ENCODE results near the gene ZNF618.

Gene ZNF618

DNA sequence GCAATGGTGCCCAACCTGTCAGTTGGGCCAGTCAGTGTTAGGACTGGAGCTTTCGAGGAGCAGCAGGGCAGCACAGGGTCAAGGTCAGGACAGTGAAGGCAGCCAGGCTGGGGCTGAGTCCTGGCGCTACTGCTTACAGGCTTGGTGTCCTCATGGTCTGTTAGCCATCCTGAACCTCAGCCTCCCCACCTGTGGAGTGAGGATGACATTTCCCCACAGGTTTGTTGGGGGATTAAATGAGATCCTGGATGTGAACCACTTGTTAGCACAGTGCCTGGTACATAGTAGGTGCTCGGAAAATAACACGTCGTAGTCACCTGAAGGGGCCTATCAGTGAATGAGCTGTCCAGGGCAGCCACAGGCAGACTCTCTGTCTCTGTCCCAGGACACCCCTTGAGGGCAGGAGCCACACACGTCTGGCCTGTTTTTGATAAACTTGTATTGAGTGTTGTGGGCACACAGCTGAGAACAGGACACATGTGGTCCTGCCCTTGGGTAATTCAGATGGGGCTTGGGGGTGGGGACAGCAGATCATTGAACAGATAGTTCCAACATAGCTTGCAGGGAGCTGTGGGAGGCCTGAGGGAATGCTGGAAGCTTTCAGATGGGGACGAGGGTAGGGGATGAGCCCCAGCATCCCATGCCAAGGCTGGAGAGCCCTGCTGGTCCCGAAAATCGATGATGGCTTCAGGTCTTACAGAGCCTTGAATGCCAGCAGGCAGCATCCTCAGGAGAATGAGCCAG, 132.7 kb downstream of the ZNF618 start:
- H3K4me1 ChIP-seq, result peaks cover 0 to 14% (median 10%) of the 10 kb centered on the region in 4 donors
- TF ChIP-seq, protein P1, sequence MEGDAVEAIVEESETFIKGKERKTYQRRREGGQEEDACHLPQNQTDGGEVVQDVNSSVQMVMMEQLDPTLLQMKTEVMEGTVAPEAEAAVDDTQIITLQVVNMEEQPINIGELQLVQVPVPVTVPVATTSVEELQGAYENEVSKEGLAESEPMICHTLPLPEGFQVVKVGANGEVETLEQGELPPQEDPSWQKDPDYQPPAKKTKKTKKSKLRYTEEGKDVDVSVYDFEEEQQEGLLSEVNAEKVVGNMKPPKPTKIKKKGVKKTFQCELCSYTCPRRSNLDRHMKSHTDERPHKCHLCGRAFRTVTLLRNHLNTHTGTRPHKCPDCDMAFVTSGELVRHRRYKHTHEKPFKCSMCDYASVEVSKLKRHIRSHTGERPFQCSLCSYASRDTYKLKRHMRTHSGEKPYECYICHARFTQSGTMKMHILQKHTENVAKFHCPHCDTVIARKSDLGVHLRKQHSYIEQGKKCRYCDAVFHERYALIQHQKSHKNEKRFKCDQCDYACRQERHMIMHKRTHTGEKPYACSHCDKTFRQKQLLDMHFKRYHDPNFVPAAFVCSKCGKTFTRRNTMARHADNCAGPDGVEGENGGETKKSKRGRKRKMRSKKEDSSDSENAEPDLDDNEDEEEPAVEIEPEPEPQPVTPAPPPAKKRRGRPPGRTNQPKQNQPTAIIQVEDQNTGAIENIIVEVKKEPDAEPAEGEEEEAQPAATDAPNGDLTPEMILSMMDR (IDR thresholded peaks at IDR 0.05), result no peak
- no peaks in the 10 kb centered on the region for H3K9me3 ChIP-seq
- no peak overlapping the region for H3K27ac ChIP-seq
- intact Hi-C loops (cut with DNase I; ENCODE audit: low total_unique reads), result no loop called here
- H3K36me3 ChIP-seq, result peaks cover 7 to 71% (median 30%) of the 10 kb centered on the region in 3 donors
- H3K4me3 ChIP-seq, result no peak overlapping the region
- no peaks in the 10 kb centered on the region for H3K27me3 ChIP-seq
- peak; percentile 12 to 41 for DNase-seq

DNA sequence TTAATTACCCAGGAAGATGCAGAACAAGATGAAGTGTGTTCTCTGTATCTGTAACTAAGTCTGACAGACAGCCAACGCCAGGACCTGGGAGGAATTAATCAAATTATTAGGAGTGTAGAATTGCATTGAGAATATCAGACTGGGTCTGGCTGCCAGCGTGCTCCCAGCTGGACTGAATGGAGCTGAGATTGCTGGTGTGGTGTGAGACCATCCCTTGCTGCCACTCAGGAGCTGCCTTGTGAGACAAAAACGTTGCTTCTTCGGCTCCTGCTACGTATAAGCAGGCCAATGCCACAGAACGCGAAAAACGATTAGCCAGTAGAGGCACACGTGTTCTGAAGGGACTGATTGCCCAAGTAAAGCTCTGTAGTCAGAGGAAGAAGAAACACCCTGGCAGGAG, 135.2 kb downstream of the ZNF618 start:
- H3K27me3 ChIP-seq, result no peaks in the 10 kb centered on the region
- TF ChIP-seq, protein P1 (IDR thresholded peaks at IDR 0.05), result no peak
- no peak overlapping the region for H3K27ac ChIP-seq
- H3K36me3 ChIP-seq, result peaks cover 9 to 60% (median 39%) of the 10 kb centered on the region in 3 donors
- H3K9me3 ChIP-seq, result no peaks in the 10 kb centered on the region
- DNase-seq, result peak; percentile 4 to 6
- intact Hi-C loops (cut with DNase I; ENCODE audit: low total_unique reads), result no loop called here
- no peaks in the 10 kb centered on the region for H3K4me1 ChIP-seq
- H3K4me3 ChIP-seq, result no peak overlapping the region

DNA sequence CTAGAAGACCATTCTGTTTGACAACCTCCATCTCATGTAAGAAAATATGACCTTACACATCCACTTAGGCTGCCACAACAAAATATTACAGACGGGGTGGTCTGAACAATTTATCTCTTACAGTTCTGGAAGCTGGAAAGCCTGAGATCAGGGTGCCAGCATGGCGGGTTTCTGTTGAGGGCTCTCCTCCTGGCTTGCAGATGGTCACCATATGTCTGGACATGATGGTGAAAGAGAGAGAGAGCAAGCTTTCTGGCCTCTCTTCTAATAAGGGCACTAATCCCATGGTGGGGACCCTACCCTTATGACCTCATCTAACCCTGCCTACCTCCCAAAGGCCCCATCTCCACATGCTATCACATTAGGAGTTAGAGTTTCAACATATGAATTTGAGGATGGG, 136.0 kb downstream of the ZNF618 start:
- no peak overlapping the region for H3K4me3 ChIP-seq
- TF ChIP-seq, protein P1 (IDR thresholded peaks at IDR 0.05), result no peak
- no peaks in the 10 kb centered on the region for H3K4me1 ChIP-seq
- DNase-seq, result no peak
- no peaks in the 10 kb centered on the region for H3K9me3 ChIP-seq
- no peaks in the 10 kb centered on the region for H3K27me3 ChIP-seq
- no peak overlapping the region for H3K27ac ChIP-seq
- intact Hi-C loops (cut with DNase I; ENCODE audit: low total_unique reads), result no loop called here
- peaks cover 13 to 60% (median 47%) of the 10 kb centered on the region in 3 donors for H3K36me3 ChIP-seq

DNA sequence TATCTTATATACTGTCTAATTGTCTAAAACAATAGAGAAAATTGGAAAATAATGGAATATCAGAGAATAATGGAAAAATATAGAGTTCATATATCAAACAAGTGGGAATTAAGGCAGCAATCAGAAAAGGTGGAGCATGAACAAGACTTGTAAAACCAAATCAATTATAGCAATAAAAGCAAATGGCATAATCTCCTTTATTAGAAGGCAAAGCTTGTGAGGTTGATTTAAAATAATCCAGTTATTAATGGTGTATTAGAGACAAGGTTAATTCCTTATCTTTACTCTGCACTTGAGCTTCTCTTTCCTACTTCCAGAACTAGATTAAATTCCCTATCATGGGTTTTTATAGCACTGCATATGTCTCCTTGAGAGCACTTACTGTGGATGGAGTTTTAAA, 137.9 kb downstream of the ZNF618 start:
- TF ChIP-seq, protein P1 (IDR thresholded peaks at IDR 0.05), result no peak
- no peak overlapping the region for H3K4me3 ChIP-seq
- H3K36me3 ChIP-seq, result peaks cover 13 to 60% (median 52%) of the 10 kb centered on the region in 3 donors
- no peaks in the 10 kb centered on the region for H3K27me3 ChIP-seq
- intact Hi-C loops (cut with DNase I; ENCODE audit: low total_unique reads), result no loop called here
- H3K27ac ChIP-seq, result no peak overlapping the region
- no peaks in the 10 kb centered on the region for H3K4me1 ChIP-seq
- no peak for DNase-seq
- H3K9me3 ChIP-seq, result no peaks in the 10 kb centered on the region

DNA sequence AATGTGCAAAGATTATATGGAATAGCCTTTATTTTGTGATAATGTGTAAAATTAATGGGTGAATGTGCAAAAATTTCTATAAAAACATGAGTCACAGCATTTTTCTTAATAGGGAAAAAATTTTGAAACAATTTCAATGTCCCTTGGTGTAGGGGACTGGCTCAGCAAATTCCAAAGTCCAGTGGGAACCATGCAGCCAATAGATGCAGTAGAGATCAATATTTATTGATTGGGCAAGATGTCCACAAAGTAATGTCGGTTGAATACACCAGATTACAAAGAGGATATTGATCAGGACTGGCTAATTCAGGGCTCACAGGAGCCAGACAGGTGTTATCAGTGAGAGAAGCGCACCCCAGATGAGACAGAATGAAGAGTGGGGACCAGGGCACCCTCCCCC, 139.5 kb downstream of the ZNF618 start:
- H3K36me3 ChIP-seq, result peaks cover 21 to 61% (median 57%) of the 10 kb centered on the region in 3 donors
- intact Hi-C loops (cut with DNase I; ENCODE audit: low total_unique reads), result no loop called here
- no peak overlapping the region for H3K27ac ChIP-seq
- H3K9me3 ChIP-seq, result peaks cover 0 to 4% (median 0%) of the 10 kb centered on the region in 3 donors
- no peaks in the 10 kb centered on the region for H3K27me3 ChIP-seq
- TF ChIP-seq, protein P1 (IDR thresholded peaks at IDR 0.05), result no peak
- no peak for DNase-seq
- H3K4me3 ChIP-seq, result no peak overlapping the region
- H3K4me1 ChIP-seq, result no peaks in the 10 kb centered on the region

All from tibial artery (tissue), 4 donors.